Measurements from ENCODE around the gene CCL17. TPM values are rescaled to one million over a fixed set of nuclear protein-coding genes. Genes with fewer than 3 reads are reported as not detected.
A peak's percentile ranks its signal among the peaks of the same experiment; 100 is the strongest.

CCL17 gene
- total and polyA plus RNA-seq, 9 of the 15 experiments (the other 6 are each of a cell fraction or from before 2014, with no cell fraction given) = not detected

- Histone ChIP-seq H4K20me1 (replicated peaks; ENCODE audit: control insufficient read depth, insufficient read depth, low read length) (0 out of 2 replicates have a peak, but pooled peaks cover 3% of the 10 kb centered on the region), H2AFZ (ENCODE audit: low read depth, low read length) (no peak overlapping the region), H3K4me1 (replicated peaks in 1 of 2; ENCODE audit: control insufficient read depth in 2 of 2, insufficient read depth in 2 of 2, low read length in 2 of 2) (peaks cover 0 to 11% of the 10 kb centered on the region in 2 experiments; a peak in 2 of 5 replicates), H3K4me3 (no peak overlapping the region), H3K79me2 (ENCODE audit: control insufficient read depth, insufficient read depth, low read length) (no peaks in the 10 kb centered on the region), H3K9ac (ENCODE audit: insufficient read depth in 1 of 2, low read depth in 2 of 2, low read length in 2 of 2) (no peak overlapping the region), H3K4me2 (ENCODE audit: insufficient read depth, low read length) (no peak overlapping the region), H3K27ac (ENCODE audit: extremely low read depth, low read depth, low read length) (no peak overlapping the region), H3K27me3 (ENCODE audit: control insufficient read depth in 2 of 2, insufficient read depth in 2 of 2, low read length in 2 of 2) (peaks cover 9 to 50% of the 10 kb centered on the region in 2 experiments; a peak in 3 of 5 replicates), H3K36me3 (ENCODE audit: control insufficient read depth, insufficient read depth, low read length) (no peaks in the 10 kb centered on the region), H3K9me3 (replicated peaks; ENCODE audit: control insufficient read depth, insufficient read depth, low read depth, low read length) (no peaks in the 10 kb centered on the region), H3K9me1 (ENCODE audit: control insufficient read depth, insufficient read depth, low read length) (no peaks in the 10 kb centered on the region)
- ChIA-PET POLR2A (no interaction called here), CTCF (ENCODE audit: low intra/inter-chr PET ratio) (no interaction called here)
- intact Hi-C loops (cut with micrococcal nuclease) = no loop called here
- 0% methylated on average over 5 of the region's 5 CpGs for WGBS (ENCODE audit: insufficient coverage, low coverage, missing lambda C conversion rate)
- no TSS peak for BruUV-seq (replicated peaks)
- no peak for FAIRE-seq
- DNase-seq (ENCODE audit: extremely low read depth in 1 of 4, low spot score in 3 of 4) = no peak
- no peak for TF ChIP-seq TCF3 (CRISPR knock-in tag; IDR thresholded peaks at IDR 0.05)
- TF ChIP-seq, protein P1, sequence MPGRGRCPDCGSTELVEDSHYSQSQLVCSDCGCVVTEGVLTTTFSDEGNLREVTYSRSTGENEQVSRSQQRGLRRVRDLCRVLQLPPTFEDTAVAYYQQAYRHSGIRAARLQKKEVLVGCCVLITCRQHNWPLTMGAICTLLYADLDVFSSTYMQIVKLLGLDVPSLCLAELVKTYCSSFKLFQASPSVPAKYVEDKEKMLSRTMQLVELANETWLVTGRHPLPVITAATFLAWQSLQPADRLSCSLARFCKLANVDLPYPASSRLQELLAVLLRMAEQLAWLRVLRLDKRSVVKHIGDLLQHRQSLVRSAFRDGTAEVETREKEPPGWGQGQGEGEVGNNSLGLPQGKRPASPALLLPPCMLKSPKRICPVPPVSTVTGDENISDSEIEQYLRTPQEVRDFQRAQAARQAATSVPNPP (IDR thresholded peaks at IDR 0.05; ENCODE audit: borderline replicate concordance, insufficient read depth, insufficient read length) = no peak
- in situ Hi-C loops (cut with MboI) = no loop called here
- peak; percentile 31; the same call in 1 of the 3 replicates for ATAC-seq
Observed at GRCh38 chr16:57377080-57377841, 27.3 kb upstream of the CCL17 start.

DNA sequence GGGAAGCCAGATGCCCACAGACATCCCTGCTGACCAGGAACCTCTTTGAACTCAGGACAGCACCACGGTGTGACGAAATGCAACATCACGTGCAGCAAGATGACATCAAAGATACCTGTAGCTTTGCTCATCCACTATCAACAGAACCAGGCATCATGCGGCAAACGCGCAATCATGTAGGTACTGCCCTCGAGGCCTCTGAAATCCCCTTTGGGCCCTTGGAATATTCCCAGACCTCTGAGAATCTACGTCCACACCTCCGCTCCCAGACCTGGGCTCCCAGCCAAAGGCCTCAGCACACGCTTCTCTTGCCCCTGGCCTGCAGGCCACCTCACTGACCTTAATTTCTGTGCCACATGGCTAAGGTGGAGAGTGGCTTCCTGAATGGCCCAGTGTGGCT, 25.0 kb upstream of the CCL17 start:
- 11% methylated on average over 10 of the region's 10 CpGs for WGBS (ENCODE audit: insufficient coverage, low coverage, missing lambda C conversion rate)
- Histone ChIP-seq H3K9me1 (ENCODE audit: control insufficient read depth, insufficient read depth, low read length) (no peaks in the 10 kb centered on the region), H4K20me1 (replicated peaks; ENCODE audit: control insufficient read depth, insufficient read depth, low read length) (0 out of 2 replicates have a peak, but pooled peaks cover 3% of the 10 kb centered on the region), H3K9me3 (replicated peaks; ENCODE audit: control insufficient read depth, insufficient read depth, low read depth, low read length) (no peaks in the 10 kb centered on the region), H3K27me3 (ENCODE audit: control insufficient read depth in 2 of 2, insufficient read depth in 2 of 2, low read length in 2 of 2) (peaks cover 13 to 54% of the 10 kb centered on the region in 2 experiments; a peak in 4 of 5 replicates), H2AFZ (ENCODE audit: low read depth, low read length) (no peak overlapping the region), H3K79me2 (ENCODE audit: control insufficient read depth, insufficient read depth, low read length) (no peaks in the 10 kb centered on the region), H3K4me2 (ENCODE audit: insufficient read depth, low read length) (no peak overlapping the region), H3K4me3 (no peak overlapping the region), H3K9ac (ENCODE audit: insufficient read depth in 1 of 2, low read depth in 2 of 2, low read length in 2 of 2) (no peak overlapping the region), H3K36me3 (ENCODE audit: control insufficient read depth, insufficient read depth, low read length) (no peaks in the 10 kb centered on the region), H3K27ac (ENCODE audit: extremely low read depth, low read depth, low read length) (no peak overlapping the region), H3K4me1 (replicated peaks in 1 of 2; ENCODE audit: control insufficient read depth in 2 of 2, insufficient read depth in 2 of 2, low read length in 2 of 2) (peaks cover 0 to 10% of the 10 kb centered on the region in 2 experiments; a peak in 2 of 5 replicates)
- no TSS peak for BruUV-seq (replicated peaks)
- ATAC-seq = no peak
- intact Hi-C loops (cut with micrococcal nuclease) = no loop called here
- CTCF ChIA-PET (ENCODE audit: low intra/inter-chr PET ratio) = no interaction called here
- FAIRE-seq = no peak
- in situ Hi-C loops (cut with MboI) = no loop called here
- no peak for DNase-seq (ENCODE audit: extremely low read depth in 1 of 4, low spot score in 3 of 4)
- POLR2A ChIA-PET = no interaction called here
- TF ChIP-seq GABPB2 (CRISPR knock-in tag; conservative IDR thresholded peaks at IDR 0.05) (no peak), BHLHE40 (IDR thresholded peaks at IDR 0.05; ENCODE audit: low read length) (peak; percentile 58), NCOA1 (IDR thresholded peaks at IDR 0.05; ENCODE audit: low read depth) (no peak), ZNF274 (IDR thresholded peaks at IDR 0.05; ENCODE audit: borderline replicate concordance, low read depth, low read length) (no peak), ZNF311 (CRISPR knock-in tag; IDR thresholded peaks at IDR 0.05) (no peak), ZNF408 (CRISPR knock-in tag; IDR thresholded peaks at IDR 0.05; ENCODE audit: low read depth) (no peak), HDAC2 (IDR thresholded peaks at IDR 0.05) (no peak), CREB1 (IDR thresholded peaks at IDR 0.05) (peak; percentile 71), CREB1 (CRISPR knock-in tag; IDR thresholded peaks at IDR 0.05) (no peak; the same call in 1 of the 2 replicates)
- TF ChIP-seq, protein P2, sequence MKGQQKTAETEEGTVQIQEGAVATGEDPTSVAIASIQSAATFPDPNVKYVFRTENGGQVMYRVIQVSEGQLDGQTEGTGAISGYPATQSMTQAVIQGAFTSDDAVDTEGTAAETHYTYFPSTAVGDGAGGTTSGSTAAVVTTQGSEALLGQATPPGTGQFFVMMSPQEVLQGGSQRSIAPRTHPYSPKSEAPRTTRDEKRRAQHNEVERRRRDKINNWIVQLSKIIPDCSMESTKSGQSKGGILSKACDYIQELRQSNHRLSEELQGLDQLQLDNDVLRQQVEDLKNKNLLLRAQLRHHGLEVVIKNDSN (CRISPR knock-in tag; IDR thresholded peaks at IDR 0.05) = peak; percentile 64
- TF ChIP-seq, protein P3, sequence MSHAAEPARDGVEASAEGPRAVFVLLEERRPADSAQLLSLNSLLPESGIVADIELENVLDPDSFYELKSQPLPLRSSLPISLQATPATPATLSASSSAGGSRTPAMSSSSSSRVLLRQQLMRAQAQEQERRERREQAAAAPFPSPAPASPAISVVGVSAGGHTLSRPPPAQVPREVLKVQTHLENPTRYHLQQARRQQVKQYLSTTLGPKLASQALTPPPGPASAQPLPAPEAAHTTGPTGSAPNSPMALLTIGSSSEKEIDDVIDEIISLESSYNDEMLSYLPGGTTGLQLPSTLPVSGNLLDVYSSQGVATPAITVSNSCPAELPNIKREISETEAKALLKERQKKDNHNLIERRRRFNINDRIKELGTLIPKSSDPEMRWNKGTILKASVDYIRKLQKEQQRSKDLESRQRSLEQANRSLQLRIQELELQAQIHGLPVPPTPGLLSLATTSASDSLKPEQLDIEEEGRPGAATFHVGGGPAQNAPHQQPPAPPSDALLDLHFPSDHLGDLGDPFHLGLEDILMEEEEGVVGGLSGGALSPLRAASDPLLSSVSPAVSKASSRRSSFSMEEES (CRISPR knock-in tag; IDR thresholded peaks at IDR 0.05) = no peak
